ENCODE measurements around the gene EPHB1. TPM values are rescaled to one million over a fixed set of nuclear protein-coding genes. Genes with fewer than 3 reads are reported as not detected.

EPHB1 gene
- total and polyA plus RNA-seq, 8 donors = 0.02 to 1.4 (median 0.43) TPM

- no peak for DNase-seq
- intact Hi-C loops (cut with DNase I) = no loop called here
- Histone ChIP-seq H3K4me1 (no peaks in the 10 kb centered on the region), H3K9me3 (no peaks in the 10 kb centered on the region), H3K27ac (no peak overlapping the region), H3K27me3 (no peaks in the 10 kb centered on the region), H3K4me3 (no peak overlapping the region), H3K36me3 (no peaks in the 10 kb centered on the region)
- no peak for TF ChIP-seq CTCF (IDR thresholded peaks at IDR 0.05)
- 74 to 80% methylated on average over 4 of the region's 4 CpGs for WGBS, 2 donors
- no peak for FAIRE-seq
- ATAC-seq = no peak
These were observed 360.2 kb downstream of the EPHB1 start for GRCh38 chr3:135155228-135155627.

GRCh38 chr3:135155791-135156190 is 360.7 kb downstream of the EPHB1 start:
- H3K9me3 ChIP-seq = no peaks in the 10 kb centered on the region
- TF ChIP-seq CTCF (IDR thresholded peaks at IDR 0.05) = no peak
- intact Hi-C loops (cut with DNase I) = no loop called here
- no peaks in the 10 kb centered on the region for H3K4me1 ChIP-seq
- WGBS, 2 donors = 76 to 88% methylated on average over 5 of the region's 5 CpGs
- no peaks in the 10 kb centered on the region for H3K27me3 ChIP-seq
- H3K27ac ChIP-seq = no peak overlapping the region
- DNase-seq = no peak
- no peaks in the 10 kb centered on the region for H3K36me3 ChIP-seq
- no peak for ATAC-seq
- FAIRE-seq = no peak
- no peak overlapping the region for H3K4me3 ChIP-seq

- 40 to 42% methylated on average over 6 of the region's 6 CpGs for WGBS, 2 donors
- ATAC-seq = no peak
- TF ChIP-seq CTCF (IDR thresholded peaks at IDR 0.05) = no peak
These were observed 362.1 kb downstream of the EPHB1 start for GRCh38 chr3:135157045-135157740.

GRCh38 chr3:135158520-135158919 is 363.5 kb downstream of the EPHB1 start:
- DNase-seq (no peak), ATAC-seq (no peak), FAIRE-seq (no peak)
- H3K4me1 ChIP-seq = no peaks in the 10 kb centered on the region
- no peaks in the 10 kb centered on the region for H3K36me3 ChIP-seq
- TF ChIP-seq CTCF (IDR thresholded peaks at IDR 0.05) = no peak
- H3K9me3 ChIP-seq = no peaks in the 10 kb centered on the region
- H3K27ac ChIP-seq = no peak overlapping the region
- H3K4me3 ChIP-seq = no peak overlapping the region
- intact Hi-C loops (cut with DNase I) = no loop called here
- no peaks in the 10 kb centered on the region for H3K27me3 ChIP-seq
- WGBS, 2 donors = 77 to 85% methylated on average over 5 of the region's 5 CpGs

More at GRCh38 chr3:135157045-135157740, 362.1 kb downstream of the EPHB1 start:
- DNase-seq (no peak), FAIRE-seq (no peak)
- Histone ChIP-seq H3K27me3 (no peaks in the 10 kb centered on the region), H3K27ac (no peak overlapping the region), H3K4me3 (no peak overlapping the region), H3K36me3 (no peaks in the 10 kb centered on the region), H3K9me3 (no peaks in the 10 kb centered on the region), H3K4me1 (no peaks in the 10 kb centered on the region)
- intact Hi-C loops (cut with DNase I) = no loop called here

- Histone ChIP-seq H3K27ac (no peak overlapping the region), H3K4me3 (no peak overlapping the region), H3K27me3 (no peaks in the 10 kb centered on the region), H3K9me3 (no peaks in the 10 kb centered on the region), H3K4me1 (no peaks in the 10 kb centered on the region), H3K36me3 (no peaks in the 10 kb centered on the region)
- TF ChIP-seq CTCF (IDR thresholded peaks at IDR 0.05) = no peak
- ATAC-seq (no peak), FAIRE-seq (no peak), DNase-seq (no peak)
- intact Hi-C loops (cut with DNase I) = no loop called here
- 27 to 30% methylated on average over 2 of the region's 2 CpGs for WGBS, 2 donors
These were observed 364.7 kb downstream of the EPHB1 start for GRCh38 chr3:135159681-135160247.
